NK-92 (cell line): ENCODE results near the gene SLC6A17.

Source experiments
- DNase-seq: peaks from one replicate; lab custom pipeline; 2025; ENCODE audit not compliant: unreplicated experiment; lab: John Stamatoyannopoulos, UW

Gene SLC6A17

DNA sequence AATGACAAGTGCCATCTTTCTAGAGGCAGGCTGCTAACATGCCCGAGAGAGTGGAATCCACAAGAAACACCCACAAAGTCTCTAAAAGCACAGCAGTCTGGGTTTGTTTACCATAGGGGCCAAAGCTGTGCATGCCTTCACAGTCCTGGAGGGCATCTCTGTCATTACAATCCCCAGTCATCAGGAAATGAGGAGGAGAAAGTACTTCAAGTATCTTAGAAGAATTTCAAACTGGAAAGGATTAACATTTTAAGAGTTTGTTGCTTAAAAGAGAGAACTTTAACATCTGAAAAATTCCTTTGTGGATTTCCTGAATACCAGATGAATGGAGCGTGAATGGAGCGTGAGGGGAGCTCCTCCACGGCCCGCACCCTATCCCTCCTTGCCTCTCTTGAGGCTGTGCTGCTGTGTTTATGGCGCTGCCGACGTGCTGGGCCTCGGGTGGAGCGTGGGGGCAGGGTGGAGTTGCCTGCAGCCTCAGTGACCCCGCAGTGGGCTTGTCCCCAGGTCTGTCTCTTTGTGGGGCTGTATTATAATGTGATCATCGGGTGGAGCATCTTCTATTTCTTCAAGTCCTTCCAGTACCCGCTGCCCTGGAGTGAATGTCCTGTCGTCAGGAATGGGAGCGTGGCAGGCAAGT is 23.3 kb downstream of the SLC6A17 start:
- DNase-seq: no peak

DNA sequence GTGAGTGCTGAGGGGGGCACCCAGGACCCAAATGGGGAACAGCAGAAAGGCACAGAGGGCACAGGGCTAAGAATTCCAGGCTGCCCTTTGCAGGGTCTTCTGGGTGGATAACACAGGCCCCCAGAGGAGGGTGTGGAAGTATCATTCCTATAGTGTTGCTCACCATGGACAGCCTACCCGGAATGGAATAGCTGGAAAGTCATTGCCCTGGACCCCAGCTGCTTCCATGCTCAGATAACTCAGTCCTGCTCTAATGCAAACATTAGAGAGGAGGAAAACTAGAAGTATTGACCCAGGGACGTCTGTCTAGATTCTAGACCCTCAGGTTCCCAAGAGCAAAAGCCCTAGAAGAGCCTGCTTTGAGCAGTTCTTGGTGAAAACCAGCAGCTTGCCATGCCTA is 24.7 kb downstream of the SLC6A17 start:
- no peak for DNase-seq

GRCh38 chr1:110176299-110176956 is 26.1 kb downstream of the SLC6A17 start:
- DNase-seq: no peak

DNA sequence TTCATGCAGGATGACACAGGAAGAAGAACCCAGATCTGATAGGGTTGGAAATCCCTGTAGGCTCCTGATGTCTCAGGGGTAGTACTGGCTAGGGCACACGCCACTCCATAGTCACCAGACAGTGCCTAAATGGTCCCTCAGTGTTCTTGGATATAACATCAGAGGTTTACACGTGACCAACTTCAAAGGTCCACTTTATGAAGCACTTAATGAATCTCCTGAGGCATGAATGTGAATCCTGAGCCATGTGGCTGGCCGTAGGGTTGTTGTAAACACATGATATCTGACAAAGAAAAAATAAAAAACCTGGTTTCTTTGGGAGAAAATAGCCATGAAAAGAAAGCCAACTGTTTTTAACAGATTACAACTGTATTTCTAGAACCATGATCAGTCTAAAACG is 27.5 kb downstream of the SLC6A17 start:
- DNase-seq: no peak

GRCh38 chr1:110183642-110184167 is 33.4 kb downstream of the SLC6A17 start:
- DNase-seq: no peak

GRCh38 chr1:110184446-110184845 is 34.2 kb downstream of the SLC6A17 start:
- no peak for DNase-seq

- DNase-seq: no peak
Measured at GRCh38 chr1:110185181-110185580, 34.9 kb downstream of the SLC6A17 start.

GRCh38 chr1:110186558-110186957 is 36.3 kb downstream of the SLC6A17 start:
- DNase-seq: no peak

- DNase-seq: no peak
Measured at GRCh38 chr1:110187139-110187890, 37.0 kb downstream of the SLC6A17 start.

DNA sequence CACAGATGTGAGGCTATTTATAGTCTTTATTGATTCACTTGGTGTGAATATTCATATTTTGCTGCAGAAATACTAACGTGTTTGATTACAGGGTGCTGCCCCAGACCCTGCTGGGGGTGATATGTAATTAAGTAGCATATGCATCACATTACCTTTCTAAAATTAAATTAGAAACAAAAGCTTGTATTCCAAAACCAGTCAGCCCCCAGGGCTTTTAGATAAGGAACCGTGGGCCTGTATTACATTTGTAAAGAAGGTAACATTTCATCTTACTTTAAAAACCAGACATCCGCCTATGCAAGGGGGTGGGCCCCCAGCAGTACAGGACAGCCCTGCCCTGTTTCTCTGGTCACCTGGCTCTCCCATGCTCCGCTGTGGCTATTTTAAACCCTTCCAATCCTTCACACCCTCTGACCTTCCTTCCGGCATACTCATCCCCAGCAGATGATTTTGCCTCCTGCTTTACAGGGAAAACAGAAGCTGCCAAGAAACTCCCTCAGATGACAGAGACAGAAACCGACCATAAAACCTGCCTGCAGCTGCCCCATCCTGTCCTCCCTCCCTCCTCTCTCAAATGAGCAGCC is 37.8 kb downstream of the SLC6A17 start:
- no peak for DNase-seq

DNA sequence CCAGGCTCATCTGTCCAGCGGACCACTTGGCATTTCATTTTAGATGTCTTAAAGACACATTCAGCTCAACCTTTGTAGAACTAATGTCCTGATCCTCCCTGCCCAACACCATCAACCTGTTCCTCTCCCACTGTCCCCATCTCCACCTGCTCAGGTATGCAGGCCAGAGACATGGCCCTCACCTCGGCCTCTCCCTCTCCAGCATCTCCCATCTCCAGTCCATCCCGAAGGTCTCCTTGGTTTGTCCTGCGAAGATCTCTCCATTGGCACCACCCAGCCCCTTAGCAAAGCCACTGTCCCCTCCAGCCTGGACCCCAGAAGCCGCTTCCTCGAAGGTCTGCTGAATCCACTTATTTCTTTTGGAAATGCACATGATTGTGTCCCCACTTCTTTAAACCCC is 38.9 kb downstream of the SLC6A17 start:
- no peak for DNase-seq

DNA sequence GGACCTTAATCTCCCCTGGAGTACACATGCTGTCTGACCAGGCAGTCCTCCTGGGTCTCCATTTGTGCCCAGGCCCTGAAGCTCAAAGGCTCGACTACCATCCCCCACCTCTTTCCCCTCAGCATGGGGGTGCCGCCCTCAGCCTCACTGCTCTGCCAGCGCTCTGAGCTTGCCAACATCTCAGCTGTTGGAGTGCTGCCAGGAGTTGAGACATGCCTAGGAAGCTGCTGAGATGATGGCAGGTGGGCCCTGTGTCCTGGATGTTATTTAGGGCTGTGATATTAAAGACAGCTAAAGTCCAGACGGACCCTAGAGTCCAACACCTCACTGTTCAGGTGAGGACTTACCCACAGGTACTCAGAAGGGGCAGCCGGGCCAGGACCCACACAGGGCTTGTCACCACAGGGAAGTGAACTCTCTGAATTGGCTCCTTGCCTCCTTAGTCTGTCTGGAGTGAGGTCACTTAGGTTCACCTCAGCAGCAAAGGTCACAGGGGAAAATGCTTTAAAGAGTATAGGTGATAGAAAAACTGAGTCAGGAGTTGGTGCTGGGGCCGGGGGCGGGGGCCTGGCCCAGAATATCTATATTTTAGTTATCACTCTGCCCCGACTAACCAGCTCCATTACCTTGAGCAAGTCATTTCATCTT is 40.1 kb downstream of the SLC6A17 start:
- DNase-seq: no peak

GRCh38 chr1:110192541-110192940 is 42.2 kb downstream of the SLC6A17 start:
- no peak for DNase-seq

- no peak for DNase-seq
Measured at GRCh38 chr1:110195196-110195595, 44.9 kb downstream of the SLC6A17 start.

DNA sequence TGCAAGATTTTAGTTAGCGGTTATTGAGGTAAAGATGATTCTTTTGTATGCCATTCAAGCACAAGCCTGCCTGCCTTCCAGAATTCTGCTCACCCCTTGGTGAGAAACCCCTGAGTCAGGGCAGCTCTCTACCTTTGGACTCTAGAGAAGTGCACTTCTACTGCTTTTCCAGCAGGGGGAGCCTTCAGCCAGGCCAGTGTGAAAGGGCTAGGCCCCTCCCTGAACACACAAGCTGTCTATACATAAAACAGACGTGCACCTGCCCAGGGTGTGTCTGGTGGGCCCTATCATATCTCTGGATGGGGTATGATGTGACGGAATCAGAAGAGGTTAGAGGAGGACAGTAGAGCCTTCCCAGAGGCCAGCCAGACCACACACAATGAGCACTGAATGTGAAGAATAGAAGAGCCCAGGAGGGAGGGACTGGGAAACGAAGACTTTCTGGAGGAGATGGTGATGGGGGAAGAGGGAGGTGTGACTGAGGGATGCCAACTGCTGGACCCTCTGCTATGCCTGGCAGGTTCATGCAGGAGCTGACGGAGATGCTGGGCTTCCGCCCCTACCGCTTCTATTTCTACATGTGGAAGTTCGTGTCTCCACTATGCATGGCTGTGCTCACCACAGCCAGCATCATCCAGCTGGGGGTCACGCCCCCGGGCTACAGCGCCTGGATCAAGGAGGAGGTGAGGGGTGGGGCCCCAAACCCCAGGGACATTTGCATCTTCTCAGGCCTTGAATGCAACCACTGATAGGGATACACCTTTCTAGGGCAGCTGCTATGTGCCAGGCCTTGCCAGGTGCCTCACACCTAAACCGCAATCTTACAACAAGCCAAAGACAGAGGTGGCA is 46.8 kb downstream of the SLC6A17 start:
- DNase-seq: no peak

- no peak for DNase-seq
Measured at GRCh38 chr1:110197905-110198629, 47.8 kb downstream of the SLC6A17 start.

DNA sequence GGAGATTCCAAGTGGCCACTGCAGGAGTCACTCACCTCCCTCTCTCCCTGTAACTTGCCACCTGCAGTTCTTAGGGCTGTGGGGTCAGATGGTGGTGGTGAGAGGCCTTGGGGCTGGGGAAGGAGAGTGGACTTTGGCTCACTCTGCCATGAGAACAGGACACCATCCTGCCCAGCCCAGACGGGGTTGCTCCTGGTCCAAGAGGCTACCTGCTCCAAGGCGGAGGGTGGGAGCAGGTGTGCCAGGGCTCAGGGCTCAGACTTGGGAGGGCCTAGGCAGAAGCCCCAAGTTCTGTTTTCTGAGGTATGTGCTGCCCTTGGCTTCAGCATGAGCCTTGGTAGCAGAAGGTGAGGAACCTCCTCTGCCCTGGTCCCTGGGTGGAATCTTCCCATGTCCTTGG is 48.5 kb downstream of the SLC6A17 start:
- DNase-seq: no peak

DNA sequence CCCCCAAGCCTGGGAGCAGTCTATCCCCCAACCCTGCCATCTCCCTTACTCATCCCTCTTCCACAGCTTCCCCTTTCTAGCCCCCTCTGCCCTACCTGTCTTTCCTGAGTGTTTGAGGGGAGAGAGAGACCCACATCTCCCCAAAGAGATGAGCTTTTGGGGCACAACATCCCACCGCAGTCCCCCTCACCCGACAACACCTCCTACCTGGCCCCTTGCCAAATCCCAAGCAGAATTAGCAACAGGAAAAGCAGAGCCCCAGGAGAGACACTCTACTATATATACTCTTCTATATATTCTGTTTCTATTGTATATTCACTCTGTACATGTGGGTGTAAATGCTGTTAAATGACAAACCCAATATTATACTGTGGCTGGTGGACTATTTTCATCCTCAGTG is 49.9 kb downstream of the SLC6A17 start:
- DNase-seq: no peak

DNA sequence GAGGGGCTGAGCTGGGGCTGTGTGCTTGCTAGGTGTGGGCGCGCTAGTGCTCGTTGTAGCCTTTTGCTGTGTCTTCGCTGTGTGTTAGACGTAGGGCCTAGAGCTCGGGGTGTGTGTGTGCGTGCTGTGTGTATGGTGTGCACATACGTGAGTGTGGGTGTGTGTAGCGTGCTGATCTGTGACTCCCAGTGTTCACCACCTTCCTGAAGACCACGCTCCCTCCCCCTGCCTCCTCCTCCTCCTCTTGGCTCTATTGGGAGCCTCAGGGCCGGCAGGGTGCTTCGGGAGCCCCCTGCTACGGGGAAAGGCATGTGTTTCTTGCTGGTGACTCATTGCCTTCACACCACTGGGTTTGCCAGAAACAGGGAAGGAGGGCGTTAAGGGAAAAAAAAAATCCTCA is 50.4 kb downstream of the SLC6A17 start:
- DNase-seq: no peak
